Esophagus squamous epithelium (tissue), 5 donors: ENCODE data around the gene DTNA. TPM values are rescaled to one million over a fixed set of nuclear protein-coding genes. Genes with fewer than 3 reads are reported as not detected.
"Not testable (repeated sequence)": the region's sequence is repeated elsewhere in the genome, so short reads cannot be mapped to it uniquely, and the experiment has no call there.

ENCODE experiments used
- DNase-seq: peaks from one replicate; lab custom pipeline; 2025; lab: John Stamatoyannopoulos, UW
- H3K27ac ChIP-seq, 4 donors: fragments of 200-600 bp; sonication (generic); one replicate each; pipeline ENCODE4 v1.5.1; 2016 to 2019; ENCODE audit warnings: mild to moderate bottlenecking in 1 of 4
- H3K27me3 ChIP-seq, 4 donors: fragments of 200-600 bp; sonication (generic); 1 replicate in 3 of 4; 2 replicates in 1 of 4; pipeline versions ENCODE4 v1.5.1 to v1.6.0; 2017 to 2021; ENCODE audit warnings: antibody characterized with exemption in 1 of 4
- H3K36me3 ChIP-seq, 3 donors: fragments of 200-600 bp; sonication (generic); one replicate each; pipeline ENCODE4 v1.5.1; 2016 to 2019
- H3K4me1 ChIP-seq, 3 donors: fragments of 200-600 bp; sonication (generic); one replicate each; pipeline ENCODE4 v1.5.1; 2017 to 2019
- H3K4me3 ChIP-seq, 4 donors: fragments of 200-600 bp; sonication (generic); 1 replicate in 3 of 4; 2 replicates in 1 of 4; pipeline ENCODE4 v1.5.1; 2016 to 2019; ENCODE audit warnings: mild to moderate bottlenecking in 2 of 4, moderate library complexity in 1 of 4
- H3K9me3 ChIP-seq, 3 donors: fragments of 200-600 bp; sonication (generic); one replicate each; pipeline ENCODE4 v1.5.1; 2016 to 2019
- CTCF ChIP-seq, 6 experiments: fragments of 450-650 bp in 4 of 6; fragments of 200-600 bp in 2 of 6; sonication (generic) in 2 of 6; IDR thresholded peaks; one replicate each; pipeline ENCODE4 v1.5.1; 2016 to 2019; ENCODE audit warnings: antibody characterized with exemption in 6 of 6, mild to moderate bottlenecking in 4 of 6, moderate library complexity in 4 of 6
- POLR2A ChIP-seq, 4 donors: fragments of 450-650 bp; IDR thresholded peaks; one replicate each; pipeline ENCODE4 v1.6.1; 2017; ENCODE audit warnings: antibody characterized with exemption in 4 of 4, mild to moderate bottlenecking in 4 of 4, moderate library complexity in 3 of 4
- WGBS, 2 donors: methylation state at CpG; one replicate each; pipeline ENCODE4 v1.1.5; 2018; 5-methylcytosine and 5-hydroxymethylcytosine counted together
- intact Hi-C: fragments of 100-400 bp; cut with DNase I; formaldehyde crosslinking; loops from one replicate; pipeline ENCODE4 v1.15.0; 2022
- total RNA-seq, 4 donors: library from RNA; depleted of rRNA; stranded (reverse); fragments of >200 nt; gene quantifications; one replicate each; pipeline ENCODE4 v1.1.0, GENCODE V29; 2016
- donor health status: DM: yes; HTN: yes; CAD: no.

Gene DTNA
- total RNA-seq, 4 donors from 2014 or later = 1.7 to 75.0 (median 17.2) TPM

- no peaks in the 10 kb centered on the region for H3K27me3 ChIP-seq
- no peak for DNase-seq
- no peaks in the 10 kb centered on the region for H3K9me3 ChIP-seq
- no peak overlapping the region for H3K4me3 ChIP-seq
- TF ChIP-seq POLR2A (IDR thresholded peaks at IDR 0.05) = no peak
- no peak for TF ChIP-seq CTCF (IDR thresholded peaks at IDR 0.05)
- intact Hi-C loops = no loop called here
- H3K36me3 ChIP-seq = no peaks in the 10 kb centered on the region
- WGBS, 2 donors = 47 to 63% methylated on average over 4 of the region's 4 CpGs
- H3K27ac ChIP-seq = no peak overlapping the region
- H3K4me1 ChIP-seq = no peaks in the 10 kb centered on the region
Measured at GRCh38 chr18:34913837-34914661, 204.0 kb downstream of the DTNA start.

- intact Hi-C loops = no loop called here
- Histone ChIP-seq H3K4me3 (no peak overlapping the region), H3K27me3 (no peaks in the 10 kb centered on the region), H3K27ac (no peak overlapping the region), H3K9me3 (no peaks in the 10 kb centered on the region), H3K4me1 (no peaks in the 10 kb centered on the region), H3K36me3 (no peaks in the 10 kb centered on the region)
- no peak for DNase-seq
- TF ChIP-seq POLR2A (IDR thresholded peaks at IDR 0.05) = no peak
- no peak for TF ChIP-seq CTCF (IDR thresholded peaks at IDR 0.05)
- WGBS, 2 donors = 49 to 74% methylated on average over 3 of the region's 3 CpGs
Measured at GRCh38 chr18:34915046-34915445, 204.9 kb downstream of the DTNA start.

GRCh38 chr18:34916539-34916938, 206.4 kb downstream of the DTNA start:
- intact Hi-C loops = not testable (repeated sequence)
- 87 to 93% methylated on average over 7 of the region's 7 CpGs for WGBS, 2 donors

GRCh38 chr18:34918856-34919255, 208.8 kb downstream of the DTNA start:
- 56 to 59% methylated on average over 5 of the region's 5 CpGs for WGBS, 2 donors
- no peak for TF ChIP-seq CTCF (IDR thresholded peaks at IDR 0.05)
- TF ChIP-seq POLR2A (IDR thresholded peaks at IDR 0.05) = no peak
- H3K4me1 ChIP-seq = no peaks in the 10 kb centered on the region

More at GRCh38 chr18:34916539-34916938, 206.4 kb downstream of the DTNA start:
- not testable (repeated sequence) for H3K4me1 ChIP-seq, DNase-seq, H3K4me3 ChIP-seq, H3K27me3 ChIP-seq, H3K27ac ChIP-seq, H3K36me3 ChIP-seq, H3K9me3 ChIP-seq

DNA sequence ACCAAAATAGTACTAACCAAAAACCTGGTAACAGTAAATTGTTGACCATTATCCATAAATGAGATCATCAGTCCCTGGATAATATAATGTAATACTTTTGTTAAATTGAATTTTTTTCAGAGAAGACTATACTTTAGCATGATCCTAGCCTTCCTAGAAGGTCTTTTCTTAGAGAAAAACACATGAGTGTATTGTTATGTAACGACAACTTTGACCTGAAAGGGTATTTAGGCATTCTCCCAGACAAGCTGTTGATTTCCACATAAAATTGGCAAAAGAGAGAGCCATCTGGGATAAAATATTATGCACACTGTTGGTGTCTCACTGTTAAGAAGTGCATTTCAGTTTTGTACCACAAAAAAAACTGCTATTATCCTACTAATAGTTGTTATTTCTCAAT, 211.1 kb downstream of the DTNA start:
- H3K36me3 ChIP-seq = no peaks in the 10 kb centered on the region
- no peaks in the 10 kb centered on the region for H3K27me3 ChIP-seq
- H3K4me1 ChIP-seq = no peaks in the 10 kb centered on the region
- no peak overlapping the region for H3K27ac ChIP-seq
- intact Hi-C loops = no loop called here
- no peak for DNase-seq
- no peaks in the 10 kb centered on the region for H3K9me3 ChIP-seq
- no peak overlapping the region for H3K4me3 ChIP-seq
- WGBS, 2 donors = 59 to 89% methylated on average over 1 of the region's 1 CpG
- TF ChIP-seq POLR2A (IDR thresholded peaks at IDR 0.05) (no peak), CTCF (IDR thresholded peaks at IDR 0.05) (no peak)

More at GRCh38 chr18:34918856-34919255, 208.8 kb downstream of the DTNA start:
- Histone ChIP-seq H3K27ac (no peak overlapping the region), H3K27me3 (no peaks in the 10 kb centered on the region), H3K36me3 (no peaks in the 10 kb centered on the region), H3K4me3 (no peak overlapping the region), H3K9me3 (no peaks in the 10 kb centered on the region)
- no peak for DNase-seq
- intact Hi-C loops = no loop called here
